Glutamatergic neuron (in vitro differentiated cells): ENCODE data around the gene YJU2. TPM values are rescaled to one million over a fixed set of nuclear protein-coding genes. Genes with fewer than 3 reads are reported as not detected.
"Not testable (repeated sequence)": the region's sequence is repeated elsewhere in the genome, so short reads cannot be mapped to it uniquely, and the experiment has no call there.

Experiments
- DNase-seq: peaks from one replicate; pipeline ENCODE4 v3.0.0; 2022
- H3K27ac Mint-ChIP-seq: one replicate; pipeline ENCODE4 v1.8.0; 2020; ENCODE audit warnings: mild to moderate bottlenecking, mixed read lengths, inconsistent platforms; ENCODE audit not compliant: unreplicated experiment
- H3K27me3 Mint-ChIP-seq: one replicate; pipeline ENCODE4 v1.8.0; 2020; ENCODE audit warnings: mild to moderate bottlenecking, moderate library complexity, mixed read lengths, inconsistent platforms; ENCODE audit not compliant: unreplicated experiment
- H3K36me3 Mint-ChIP-seq: one replicate; pipeline ENCODE4 v1.8.0; 2020; ENCODE audit warnings: mild to moderate bottlenecking, mixed read lengths, inconsistent platforms; ENCODE audit not compliant: unreplicated experiment
- H3K4me1 Mint-ChIP-seq: one replicate; pipeline ENCODE4 v1.8.0; 2020; ENCODE audit warnings: mild to moderate bottlenecking, low read depth, mixed read lengths, inconsistent platforms; ENCODE audit not compliant: unreplicated experiment
- H3K4me3 Mint-ChIP-seq: one replicate; pipeline ENCODE4 v1.8.0; 2020; ENCODE audit warnings: mild to moderate bottlenecking, mixed read lengths, inconsistent platforms; ENCODE audit not compliant: unreplicated experiment
- H3K9me3 Mint-ChIP-seq: one replicate; pipeline ENCODE4 v1.8.0; 2020; ENCODE audit warnings: mild to moderate bottlenecking, moderate library complexity, mixed read lengths, inconsistent platforms; ENCODE audit not compliant: unreplicated experiment
- total RNA-seq: library from RNA; stranded (reverse); fragmentation: NEBNext Ultra II Directional; extraction: Animal tissue kit (Norgen Biotek cat#: 25700); gene quantifications from one replicate; pipeline ENCODE4 v1.2.1, GENCODE V29; 2021; ENCODE audit not compliant: unreplicated experiment
- TF ChIP-seq, protein P1 (sequence below): fragments of 200-600 bp; sonication (generic); IDR thresholded peaks from one replicate; pipeline ENCODE4 v1.5.0; 2021; ENCODE audit not compliant: partially characterized antibody, unreplicated experiment

Gene YJU2
- total RNA-seq, 1 donor from 2014 or later = 18.7 TPM

DNA sequence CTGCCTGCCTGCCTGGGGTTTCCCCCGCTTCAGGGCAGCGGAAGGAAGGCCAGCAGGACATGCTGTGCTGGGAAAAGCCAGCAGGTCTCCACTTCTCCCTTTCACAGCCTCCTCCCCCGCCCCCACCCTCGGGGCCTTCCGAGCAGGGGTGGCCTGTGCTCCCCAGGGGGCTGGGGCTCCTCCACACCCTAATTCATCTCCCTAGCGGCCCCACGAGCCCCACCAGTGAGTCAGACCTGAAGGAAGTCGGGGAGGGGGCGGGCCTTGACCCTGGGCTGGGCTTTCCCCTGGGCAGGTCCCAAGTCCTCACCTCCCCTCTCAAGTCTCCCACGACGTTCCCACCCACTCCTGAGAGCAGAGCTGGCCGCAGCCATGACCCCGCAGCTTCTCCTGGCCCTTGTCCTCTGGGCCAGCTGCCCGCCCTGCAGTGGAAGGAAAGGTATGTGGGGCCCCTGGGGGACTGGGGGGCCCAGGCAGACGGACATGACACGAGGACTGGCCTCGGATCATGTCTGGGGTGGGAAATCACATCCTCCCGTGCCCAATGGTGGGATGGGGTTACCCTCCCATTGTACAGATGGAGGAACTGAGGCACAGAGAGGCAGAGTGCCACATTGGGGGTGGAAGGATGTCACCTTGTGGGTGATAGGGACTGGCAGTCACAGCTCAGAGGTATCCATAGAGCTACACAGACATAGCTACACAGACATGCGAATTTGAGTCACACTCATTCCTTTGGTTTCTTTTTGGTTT is 17.5 kb upstream of the YJU2 start, which contains the start of gene EBI3:
EBI3 (plus strand) TSS at position 345 of the 753 bp plus-strand sequence; CDS start at position 373, 28 bp downstream.
- peaks cover 1% of the 10 kb centered on the region for H3K9me3 Mint-ChIP-seq
- H3K27me3 Mint-ChIP-seq = peaks cover 4% of the 10 kb centered on the region
- peaks cover 3% of the 10 kb centered on the region for H3K4me1 Mint-ChIP-seq
- DNase-seq = peak; percentile 48
- H3K27ac Mint-ChIP-seq = no peak within 1 kb of the TSS
- TF ChIP-seq, protein P1, sequence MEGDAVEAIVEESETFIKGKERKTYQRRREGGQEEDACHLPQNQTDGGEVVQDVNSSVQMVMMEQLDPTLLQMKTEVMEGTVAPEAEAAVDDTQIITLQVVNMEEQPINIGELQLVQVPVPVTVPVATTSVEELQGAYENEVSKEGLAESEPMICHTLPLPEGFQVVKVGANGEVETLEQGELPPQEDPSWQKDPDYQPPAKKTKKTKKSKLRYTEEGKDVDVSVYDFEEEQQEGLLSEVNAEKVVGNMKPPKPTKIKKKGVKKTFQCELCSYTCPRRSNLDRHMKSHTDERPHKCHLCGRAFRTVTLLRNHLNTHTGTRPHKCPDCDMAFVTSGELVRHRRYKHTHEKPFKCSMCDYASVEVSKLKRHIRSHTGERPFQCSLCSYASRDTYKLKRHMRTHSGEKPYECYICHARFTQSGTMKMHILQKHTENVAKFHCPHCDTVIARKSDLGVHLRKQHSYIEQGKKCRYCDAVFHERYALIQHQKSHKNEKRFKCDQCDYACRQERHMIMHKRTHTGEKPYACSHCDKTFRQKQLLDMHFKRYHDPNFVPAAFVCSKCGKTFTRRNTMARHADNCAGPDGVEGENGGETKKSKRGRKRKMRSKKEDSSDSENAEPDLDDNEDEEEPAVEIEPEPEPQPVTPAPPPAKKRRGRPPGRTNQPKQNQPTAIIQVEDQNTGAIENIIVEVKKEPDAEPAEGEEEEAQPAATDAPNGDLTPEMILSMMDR = no peak
- no peaks in the 10 kb centered on the region for H3K36me3 Mint-ChIP-seq
- no peak within 1 kb of the TSS for H3K4me3 Mint-ChIP-seq

DNA sequence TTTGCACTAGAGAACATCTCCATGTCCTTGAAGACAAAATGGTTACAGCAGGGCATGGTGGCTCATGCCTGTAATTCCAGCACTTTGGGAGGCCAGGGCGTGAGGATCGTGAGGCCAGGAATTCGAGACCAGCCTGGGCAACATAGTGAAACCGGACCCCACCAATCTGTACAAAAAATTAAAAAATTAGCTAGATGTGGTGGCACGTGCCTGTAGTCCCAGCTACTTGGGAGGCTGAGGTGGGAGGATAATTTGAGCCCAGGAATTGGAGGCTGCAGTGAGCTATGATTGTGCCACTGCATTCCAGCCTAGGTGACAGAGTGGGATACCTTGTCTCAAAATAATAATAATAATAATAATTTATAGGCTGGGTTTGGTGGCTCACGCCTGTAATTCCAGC is 16.6 kb upstream of the YJU2 start:
- H3K27ac Mint-ChIP-seq = not testable (repeated sequence)

DNA sequence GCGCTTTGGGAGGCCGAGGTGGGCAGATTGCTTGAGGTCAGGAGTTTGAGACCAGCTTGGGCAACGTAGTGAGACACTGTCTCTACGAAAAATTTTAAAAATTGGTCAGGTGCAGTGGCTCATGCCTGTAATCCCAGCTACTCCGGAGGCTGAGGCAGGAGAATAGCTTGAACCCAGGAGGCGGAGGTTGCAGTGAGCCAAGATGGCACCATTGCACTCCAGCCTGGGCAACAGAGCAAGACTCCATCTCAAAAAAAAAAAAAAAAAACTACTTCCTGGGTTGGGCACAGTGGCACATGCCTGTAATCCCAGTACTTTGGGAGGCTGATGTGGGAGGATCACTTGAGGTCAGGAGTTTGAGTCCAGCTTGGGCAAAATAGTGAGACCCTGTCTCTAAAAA is 15.4 kb upstream of the YJU2 start:
- not testable (repeated sequence) for H3K27ac Mint-ChIP-seq, H3K4me1 Mint-ChIP-seq, H3K4me3 Mint-ChIP-seq, DNase-seq, H3K36me3 Mint-ChIP-seq, H3K27me3 Mint-ChIP-seq, H3K9me3 Mint-ChIP-seq

More for the DNA sequence above, 16.6 kb upstream of the YJU2 start:
- not testable (repeated sequence) for H3K27me3 Mint-ChIP-seq, H3K9me3 Mint-ChIP-seq, DNase-seq, H3K4me3 Mint-ChIP-seq, H3K4me1 Mint-ChIP-seq, H3K36me3 Mint-ChIP-seq

DNA sequence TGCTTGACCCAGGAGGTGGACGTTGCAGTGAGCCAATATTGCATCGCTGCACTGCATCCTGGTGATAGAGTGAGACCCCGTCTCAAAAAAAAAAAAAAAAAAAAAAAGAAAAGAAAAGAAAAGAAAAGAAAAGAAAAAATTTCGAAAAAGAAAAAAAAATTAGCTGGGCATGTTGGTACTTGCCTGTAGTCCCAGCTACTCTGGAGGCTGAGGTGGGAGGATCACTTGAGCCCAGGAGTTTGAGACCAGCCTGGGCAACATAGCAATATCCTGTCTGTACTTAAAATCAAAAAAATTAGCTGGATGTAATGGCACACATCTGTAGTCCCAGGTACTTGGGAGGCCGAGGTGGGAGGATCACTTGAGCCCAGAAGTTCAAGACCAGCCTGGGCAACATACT is 14.7 kb upstream of the YJU2 start:
- not testable (repeated sequence) for H3K4me3 Mint-ChIP-seq, H3K27ac Mint-ChIP-seq, H3K27me3 Mint-ChIP-seq, DNase-seq, H3K9me3 Mint-ChIP-seq, H3K4me1 Mint-ChIP-seq, H3K36me3 Mint-ChIP-seq

DNA sequence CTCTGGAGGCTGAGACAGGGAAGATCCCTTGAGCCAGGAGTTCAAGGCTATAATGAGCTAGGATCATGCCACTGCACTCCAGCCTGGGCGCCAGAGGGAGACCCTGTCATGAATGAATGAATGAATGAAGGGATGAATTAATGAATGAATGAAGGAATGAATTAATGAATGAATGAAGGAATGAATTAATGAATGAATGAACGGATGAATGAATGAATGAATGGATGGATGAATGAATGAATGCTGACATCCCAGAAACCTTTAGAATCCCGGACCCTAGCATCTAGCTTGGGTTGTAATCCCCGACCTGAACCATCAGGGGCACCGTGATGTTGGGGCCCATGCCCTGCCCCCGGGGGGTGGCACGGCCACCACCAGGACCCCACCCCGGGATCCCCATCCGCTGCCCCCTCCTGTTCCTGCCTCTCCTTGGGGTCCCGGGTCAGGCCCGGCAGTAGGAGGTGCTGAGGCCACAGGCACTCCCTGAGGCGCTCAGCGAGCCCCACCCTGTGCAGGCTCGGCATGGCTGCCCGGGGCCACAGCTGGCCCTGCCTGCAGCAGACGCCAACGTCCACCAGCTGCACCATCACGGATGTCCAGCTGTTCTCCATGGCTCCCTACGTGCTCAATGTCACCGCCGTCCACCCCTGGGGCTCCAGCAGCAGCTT is 14.1 kb upstream of the YJU2 start:
- Mint-ChIP-seq H3K9me3 (peaks cover 1% of the 10 kb centered on the region), H3K4me1 (no peaks in the 10 kb centered on the region), H3K36me3 (no peaks in the 10 kb centered on the region), H3K27me3 (peaks cover 2% of the 10 kb centered on the region), H3K27ac (no peak overlapping the region), H3K4me3 (no peak overlapping the region)
- TF ChIP-seq, protein P1 = no peak
- DNase-seq = peak; percentile 35

DNA sequence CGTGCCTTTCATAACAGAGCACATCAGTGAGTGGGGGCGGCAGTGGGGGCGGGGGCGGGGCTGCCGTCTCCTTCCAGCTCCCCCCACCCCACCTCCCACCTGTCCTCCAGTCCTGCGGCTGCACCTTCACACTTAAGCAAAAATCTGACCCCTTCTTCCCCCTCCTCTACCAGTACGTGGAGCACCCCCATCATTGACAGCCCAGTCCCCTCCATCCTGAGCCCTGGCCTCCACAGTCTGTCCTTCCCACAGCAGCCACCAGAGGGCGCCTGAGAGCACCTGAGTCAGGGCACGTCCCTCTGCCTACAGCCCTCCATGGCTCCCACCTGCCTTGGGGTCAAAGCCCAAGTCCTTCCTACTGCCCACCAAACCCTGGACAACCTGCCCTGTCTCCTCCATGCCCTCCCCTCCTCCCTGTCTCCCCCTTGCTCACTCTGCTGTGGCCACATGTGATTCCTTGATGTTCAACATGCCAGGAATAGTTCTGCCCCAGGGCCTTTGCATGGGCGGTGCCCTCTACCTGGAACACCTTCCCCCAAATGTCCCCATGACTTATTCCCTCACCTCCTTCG is 13.5 kb upstream of the YJU2 start:
- H3K9me3 Mint-ChIP-seq = peaks cover 1% of the 10 kb centered on the region
- no peak overlapping the region for H3K4me3 Mint-ChIP-seq
- H3K27me3 Mint-ChIP-seq = peaks cover 2% of the 10 kb centered on the region
- no peaks in the 10 kb centered on the region for H3K4me1 Mint-ChIP-seq
- no peak overlapping the region for H3K27ac Mint-ChIP-seq
- no peaks in the 10 kb centered on the region for H3K36me3 Mint-ChIP-seq
- DNase-seq = peak; percentile 83
- TF ChIP-seq, protein P1 = peak; percentile 74
